Heart left ventricle (tissue), 16 donors: ENCODE results near the gene LAMA2. TPM values are rescaled to one million over a fixed set of nuclear protein-coding genes. Genes with fewer than 3 reads are reported as not detected.

Experiments
- ATAC-seq, 4 donors: fragments of 200-7000 bp; cut with Tn5 transposase; one replicate each; pipeline ENCODE4 v1.9.1; 2020 to 2022; ENCODE audit warnings: moderate library complexity in 4 of 4, mild to moderate bottlenecking in 3 of 4, moderate number of reproducible peaks in 1 of 4
- DNase-seq, 5 donors: peaks; one replicate each; pipeline ENCODE4 v3.0.0-alpha.2; 2020
- H3K27ac ChIP-seq, 12 donors: fragments of 200-600 bp; sonication (generic) in 4 of 12; one replicate each; pipeline versions ENCODE4 v1.5.0 to v1.8.0; 2016 to 2022; ENCODE audit warnings: mild to moderate bottlenecking in 2 of 12
- H3K27me3 ChIP-seq, 9 donors: fragments of 200-600 bp; sonication (generic) in 2 of 9; one replicate each; pipeline versions ENCODE4 v1.5.1 to v1.8.0; 2016 to 2022; ENCODE audit warnings: mild to moderate bottlenecking in 3 of 9
- H3K36me3 ChIP-seq, 9 donors: fragments of 200-600 bp; sonication (generic) in 2 of 9; one replicate each; pipeline versions ENCODE4 v1.5.0 to v1.8.0; 2018 to 2022; ENCODE audit warnings: mild to moderate bottlenecking in 2 of 9
- H3K4me1 ChIP-seq, 12 donors: fragments of 200-600 bp; sonication (generic) in 4 of 12; one replicate each; pipeline versions ENCODE4 v1.5.0 to v1.8.0; 2016 to 2022; ENCODE audit warnings: mild to moderate bottlenecking in 3 of 12
- H3K4me3 ChIP-seq, 12 donors: fragments of 200-600 bp; sonication (generic) in 4 of 12; one replicate each; pipeline versions ENCODE4 v1.5.0 to v1.8.0; 2017 to 2022; ENCODE audit warnings: mild to moderate bottlenecking in 9 of 12, moderate library complexity in 4 of 12
- H3K9me3 ChIP-seq, 12 donors: fragments of 200-600 bp; sonication (generic) in 4 of 12; one replicate each; pipeline versions ENCODE4 v1.5.0 to v1.8.0; 2016 to 2022; ENCODE audit warnings: mild to moderate bottlenecking in 1 of 12
- POLR2A ChIP-seq, 2 donors: fragments of 450-650 bp; IDR thresholded peaks; one replicate each; pipeline ENCODE4 v1.6.1; 2017; ENCODE audit warnings: antibody characterized with exemption in 2 of 2, mild to moderate bottlenecking in 2 of 2, moderate library complexity in 2 of 2
- WGBS, 4 donors: extraction: QIAGEN DNeasy Blood & Tissue Kit in 2 of 4; methylation state at CpG; one replicate each; pipeline versions ENCODE4 v1.1.5 to v1.1.7; 2013 to 2018; 5-methylcytosine and 5-hydroxymethylcytosine counted together
- intact Hi-C, 10 donors: fragments of 100-400 bp; cut with DNase I; formaldehyde crosslinking; loops; one replicate each; pipeline versions ENCODE4 v1.11.1 to v1.14.2; 2022
- polyA plus RNA-seq, 2 donors: library from polyadenylated mRNA; stranded (reverse); fragments of 200-250 nt; gene quantifications; one replicate each; pipeline ENCODE4 v1.2.3, GENCODE V29; 2013
- total RNA-seq, 9 donors: library from RNA; depleted of rRNA in 2 of 9; stranded (reverse); fragments of >200 nt in 2 of 9; fragmentation: NEBNext Ultra II Directional in 3 of 9; extraction: Animal tissue kit (Norgen Biotek cat#: 25700) in 3 of 9; gene quantifications; one replicate each; pipeline versions ENCODE4 v1.1.0 to v1.2.4, GENCODE V29; 2016 to 2023
- TF ChIP-seq, protein P1 (sequence below), 12 donors: fragments of 200-600 bp; sonication (generic) in 4 of 12; IDR thresholded peaks; one replicate each; pipeline versions ENCODE4 v1.5.0 to v1.8.0; 2018 to 2022; ENCODE audit warnings: antibody characterized with exemption in 12 of 12, mild to moderate bottlenecking in 5 of 12
- donor health status: ischemic (EF 13 %, LVEDD 7.1; RV severe dilation, severe dysfunction).
- donor health status: healthy with polysubstance abuse.
- donor health status: DM: no; HTN: yes; CAD: no.
- donor health status: DM: no; HTN: no; CAD: no.
- donor health status: ischemic (EF 25% LVEDD 6.9; RV normal size, moderate dysfunction).
- donor health status: ischemic (EF 25% LVEDD 5.7; RV mildly dilated, moderate dysfunction).
- donor health status: healthy.
- donor health status: DM: yes; HTN: yes; CAD: no.
- donor health status: ischemic (EF 35%, LVEDD 5.7; RV mildly dilated, moderate dysfunction).
- donor health status: nonischemic (EF 11% LVEDD 7.7; RV severe dilation, severe dysfunction).
- donor health status: DM: yes; HTN: yes; CAD: no.
- donor health status: PGD.
- donor health status: ischemic (EF 29% LVEDD 5.4; RV normal size, mild dysfunction).
- donor health status: nonischemic (EF 23%, LVEDD 6.1; RV moderate dilation, normal function).

LAMA2 gene
- total and polyA plus RNA-seq, 11 donors: 34.8 to 299 (median 206) TPM

DNA sequence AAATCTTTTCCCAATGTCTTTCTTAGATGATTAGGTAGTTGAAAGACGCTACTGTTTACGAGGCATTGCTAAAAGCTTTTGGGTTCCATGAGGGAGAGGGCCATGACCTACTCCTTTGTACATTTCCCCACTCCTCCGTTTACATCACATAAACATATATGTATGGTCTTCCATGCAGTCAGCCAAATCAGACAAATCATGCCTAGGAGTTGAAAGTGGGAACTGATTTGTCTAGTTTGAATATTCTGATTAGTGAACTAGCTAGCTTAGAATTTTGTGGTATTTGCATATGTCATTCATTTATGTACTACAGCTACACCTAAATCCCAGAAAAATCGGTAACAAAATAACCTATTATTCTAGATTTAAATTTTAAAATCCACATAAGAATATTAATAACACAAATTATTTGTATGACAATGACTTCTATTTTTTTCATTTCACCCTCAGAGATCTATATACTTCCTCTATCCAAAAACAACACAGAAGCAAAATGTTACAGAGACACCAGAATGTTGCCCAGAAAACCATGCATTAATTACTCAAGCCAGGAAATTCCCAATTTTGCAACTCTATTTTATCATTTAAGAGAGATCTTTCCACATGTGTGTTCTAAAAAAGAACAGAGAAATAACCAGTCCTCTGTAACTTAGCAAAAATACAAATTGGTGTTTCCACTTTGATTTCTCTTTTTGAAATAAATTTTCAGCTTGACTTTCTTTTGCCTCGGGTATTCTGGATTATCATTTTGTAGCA lies 231.9 kb downstream of the LAMA2 start:
- H3K27ac ChIP-seq: peak overlapping the region in 10 of 12 donors; percentile 4 to 62 (median 46)
- ATAC-seq (no peak), DNase-seq (no peak)
- peaks cover 0 to 79% (median 43%) of the 10 kb centered on the region in 12 donors for H3K4me1 ChIP-seq
- TF ChIP-seq POLR2A (IDR thresholded peaks at IDR 0.05): no peak
- TF ChIP-seq, protein P1, sequence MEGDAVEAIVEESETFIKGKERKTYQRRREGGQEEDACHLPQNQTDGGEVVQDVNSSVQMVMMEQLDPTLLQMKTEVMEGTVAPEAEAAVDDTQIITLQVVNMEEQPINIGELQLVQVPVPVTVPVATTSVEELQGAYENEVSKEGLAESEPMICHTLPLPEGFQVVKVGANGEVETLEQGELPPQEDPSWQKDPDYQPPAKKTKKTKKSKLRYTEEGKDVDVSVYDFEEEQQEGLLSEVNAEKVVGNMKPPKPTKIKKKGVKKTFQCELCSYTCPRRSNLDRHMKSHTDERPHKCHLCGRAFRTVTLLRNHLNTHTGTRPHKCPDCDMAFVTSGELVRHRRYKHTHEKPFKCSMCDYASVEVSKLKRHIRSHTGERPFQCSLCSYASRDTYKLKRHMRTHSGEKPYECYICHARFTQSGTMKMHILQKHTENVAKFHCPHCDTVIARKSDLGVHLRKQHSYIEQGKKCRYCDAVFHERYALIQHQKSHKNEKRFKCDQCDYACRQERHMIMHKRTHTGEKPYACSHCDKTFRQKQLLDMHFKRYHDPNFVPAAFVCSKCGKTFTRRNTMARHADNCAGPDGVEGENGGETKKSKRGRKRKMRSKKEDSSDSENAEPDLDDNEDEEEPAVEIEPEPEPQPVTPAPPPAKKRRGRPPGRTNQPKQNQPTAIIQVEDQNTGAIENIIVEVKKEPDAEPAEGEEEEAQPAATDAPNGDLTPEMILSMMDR (IDR thresholded peaks at IDR 0.05): no peak
- intact Hi-C loops: no loop called here
- WGBS, 4 donors: 82 to 88% (median 85%) methylated on average over 5 of the region's 5 CpGs
- no peaks in the 10 kb centered on the region for H3K27me3 ChIP-seq
- H3K9me3 ChIP-seq: no peaks in the 10 kb centered on the region
- H3K36me3 ChIP-seq: no peaks in the 10 kb centered on the region
- no peak overlapping the region for H3K4me3 ChIP-seq

DNA sequence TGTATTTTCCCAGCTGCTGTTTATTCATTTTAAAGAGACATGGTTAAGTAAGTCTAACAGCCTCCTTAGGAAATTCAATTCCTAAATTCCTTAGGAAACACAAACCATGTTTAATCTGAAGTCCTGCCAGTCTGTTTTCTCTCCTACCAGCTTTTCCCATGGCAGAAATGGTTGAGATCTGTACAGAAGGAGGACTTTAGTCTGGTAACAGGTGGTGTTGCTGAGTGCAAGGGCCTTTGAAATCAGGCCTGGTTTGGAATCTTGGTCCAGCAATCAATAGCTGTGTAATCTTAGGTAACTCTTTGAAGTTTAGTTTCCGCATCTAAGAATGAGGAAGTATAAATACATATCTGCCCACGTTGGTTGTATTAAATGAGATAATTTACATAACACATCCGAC lies 232.5 kb downstream of the LAMA2 start:
- TF ChIP-seq, protein P1 (IDR thresholded peaks at IDR 0.05): no peak
- TF ChIP-seq POLR2A (IDR thresholded peaks at IDR 0.05): no peak
- Histone ChIP-seq H3K36me3 (no peaks in the 10 kb centered on the region), H3K4me1 (peaks cover 0 to 72% (median 42%) of the 10 kb centered on the region in 12 donors), H3K27ac (peak overlapping the region in 10 of 12 donors; percentile 4 to 62 (median 40)), H3K27me3 (no peaks in the 10 kb centered on the region), H3K4me3 (no peak overlapping the region), H3K9me3 (no peaks in the 10 kb centered on the region)
- intact Hi-C loops: no loop called here
- DNase-seq (no peak), ATAC-seq (no peak)
- 46 to 66% (median 49%) methylated on average over 3 of the region's 3 CpGs for WGBS, 4 donors

DNA sequence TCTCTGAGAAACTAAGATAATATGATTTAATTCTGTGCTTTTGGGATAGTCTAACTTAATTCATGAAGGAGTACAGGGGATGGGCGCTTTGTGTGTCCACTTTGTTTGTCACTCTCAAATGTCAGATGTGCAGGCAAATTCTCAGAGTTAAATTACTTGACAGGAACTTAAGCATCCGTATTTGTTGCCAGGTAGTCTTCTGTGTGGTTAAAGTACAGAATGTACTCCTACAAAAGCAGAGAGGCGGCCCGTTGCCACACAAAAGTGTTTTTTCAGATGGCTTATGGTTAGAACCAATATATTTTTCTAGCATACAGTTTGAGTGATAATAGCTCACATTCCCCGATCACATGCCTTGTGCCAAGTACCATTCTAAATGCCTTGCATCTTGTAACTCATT lies 234.4 kb downstream of the LAMA2 start:
- DNase-seq (no peak), ATAC-seq (no peak)
- H3K27ac ChIP-seq: peak overlapping the region in 4 of 12 donors; percentile 2 to 16 (median 8)
- no peak overlapping the region for H3K4me3 ChIP-seq
- H3K9me3 ChIP-seq: no peaks in the 10 kb centered on the region
- TF ChIP-seq, protein P1 (IDR thresholded peaks at IDR 0.05): no peak
- no peak for TF ChIP-seq POLR2A (IDR thresholded peaks at IDR 0.05)
- intact Hi-C loops: no loop called here
- H3K4me1 ChIP-seq: peaks cover 0 to 59% (median 27%) of the 10 kb centered on the region in 12 donors
- no peaks in the 10 kb centered on the region for H3K27me3 ChIP-seq
- H3K36me3 ChIP-seq: no peaks in the 10 kb centered on the region
- 66 to 83% (median 72%) methylated on average over 5 of the region's 5 CpGs for WGBS, 4 donors

DNA sequence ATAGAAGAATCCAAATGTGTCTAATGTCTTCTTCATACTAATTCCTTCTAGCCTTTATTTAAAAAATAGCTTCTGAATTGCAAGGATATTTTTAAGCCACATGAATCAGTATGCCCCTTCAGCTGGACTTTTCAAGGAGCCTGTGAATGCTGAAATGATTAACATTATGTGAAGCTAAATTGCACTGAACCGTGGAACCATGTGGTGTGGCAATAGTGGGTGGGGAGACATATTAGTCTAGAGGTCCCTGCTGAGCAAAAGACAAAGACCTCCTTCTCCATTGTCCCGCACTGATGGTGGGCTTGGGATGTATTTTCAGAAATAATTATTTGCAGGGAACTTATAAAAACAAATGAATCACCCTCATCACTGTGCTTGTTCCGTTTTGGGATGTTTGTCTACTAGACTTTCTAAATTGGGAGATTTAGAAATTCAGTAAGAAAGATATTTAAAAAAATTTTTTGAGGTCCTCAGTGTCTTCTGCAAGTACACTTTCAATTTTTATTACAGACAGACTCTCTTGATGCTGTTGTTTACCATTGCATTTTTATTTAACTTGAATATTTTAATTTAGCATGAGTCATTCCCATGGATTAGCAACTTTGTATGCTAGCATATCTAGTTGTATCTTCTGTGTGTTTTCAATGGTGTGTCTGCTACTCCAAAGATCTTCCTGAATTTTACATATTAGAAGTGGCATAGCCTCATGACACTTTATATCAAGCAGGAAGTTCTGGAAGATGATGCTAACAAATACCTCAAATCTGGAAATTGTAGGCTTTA lies 238.1 kb downstream of the LAMA2 start:
- Histone ChIP-seq H3K36me3 (peaks cover 0 to 4% (median 0%) of the 10 kb centered on the region in 9 donors), H3K27me3 (no peaks in the 10 kb centered on the region), H3K4me3 (no peak overlapping the region), H3K9me3 (no peaks in the 10 kb centered on the region), H3K27ac (peak overlapping the region in 8 of 12 donors; percentile 9 to 65 (median 30)), H3K4me1 (peaks cover 0 to 39% (median 14%) of the 10 kb centered on the region in 12 donors)
- no peak for TF ChIP-seq POLR2A (IDR thresholded peaks at IDR 0.05)
- TF ChIP-seq, protein P1 (IDR thresholded peaks at IDR 0.05): no peak
- intact Hi-C loops: no loop called here
- ATAC-seq: peak; percentile 41 to 73 (median 62)
- 58 to 70% (median 62%) methylated on average over 3 of the region's 3 CpGs for WGBS, 4 donors
- DNase-seq: peak in 1 of 5 donors; percentile 27
